ENCODE data around the gene CFAP97D2. TPM values are rescaled to one million over a fixed set of nuclear protein-coding genes. Genes with fewer than 3 reads are reported as not detected.

CFAP97D2 gene
- total and polyA plus RNA-seq, 2 donors (not counting 3 experiments of a cell fraction or from before 2014, with no cell fraction given): not detected

DNA sequence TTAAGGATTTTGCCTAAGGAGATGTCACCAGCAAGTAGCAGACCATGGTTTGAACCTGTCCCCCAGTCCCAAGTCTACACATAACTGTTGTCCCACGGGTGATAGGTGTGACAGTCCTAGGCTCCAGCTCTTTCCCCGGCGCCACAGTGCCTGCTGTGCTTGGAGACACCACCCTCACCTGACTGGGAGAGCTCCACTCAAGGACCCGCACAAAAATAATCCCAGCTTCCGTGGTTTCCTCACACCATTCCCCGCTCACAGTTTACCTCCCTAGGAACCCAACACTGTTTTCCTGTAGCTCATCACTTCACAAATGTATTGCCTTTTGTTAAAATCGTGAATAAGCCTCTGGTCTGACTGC is 26.8 kb upstream of the CFAP97D2 start:
- no peaks in the 10 kb centered on the region for H3K79me2 ChIP-seq (ENCODE audit: control insufficient read depth, insufficient read depth, low read length)
- no TSS peak for BruUV-seq (replicated peaks)
- H3K4me3 ChIP-seq (replicated peaks in 1 of 3; ENCODE audit: insufficient read depth in 1 of 3, low read depth in 1 of 3, low read length in 3 of 3): no peak overlapping the region
- no peaks in the 10 kb centered on the region for H3K36me3 ChIP-seq (ENCODE audit: control insufficient read depth in 2 of 2, extremely low read depth in 1 of 2, insufficient read depth in 2 of 2, low read length in 2 of 2)
- no peak overlapping the region for H3K27ac ChIP-seq (ENCODE audit: insufficient read depth, low read depth, low read length)
- no peak overlapping the region for H2AFZ ChIP-seq (ENCODE audit: low read depth, low read length)
- peaks cover 0 to 3% of the 10 kb centered on the region in 2 experiments for H3K27me3 ChIP-seq (ENCODE audit: control insufficient read depth in 2 of 2, insufficient read depth in 2 of 2, low read length in 2 of 2)
- TF ChIP-seq CTCF (IDR thresholded peaks at IDR 0.05; ENCODE audit: extremely low read depth in 1 of 2, insufficient read depth in 1 of 2, low read depth in 1 of 2, low read length in 2 of 2) (no peak), GATA2 (IDR thresholded peaks at IDR 0.05; ENCODE audit: insufficient read depth, insufficient read length, low read depth, low read length) (no peak), MYC (IDR thresholded peaks at IDR 0.05; ENCODE audit: low read depth, low read length) (no peak), POLR2AphosphoS5 (IDR thresholded peaks at IDR 0.05; ENCODE audit: insufficient read depth, low read depth, low read length) (no peak), POLR2A (IDR thresholded peaks at IDR 0.05; ENCODE audit: low read depth, low read length) (no peak), FOS (IDR thresholded peaks at IDR 0.05; ENCODE audit: borderline replicate concordance, insufficient read depth, low read length) (no peak), JUN (IDR thresholded peaks at IDR 0.05; ENCODE audit: borderline replicate concordance, insufficient read depth, insufficient read length, low read depth) (no peak)
- DNase-seq (ENCODE audit: low read depth, low spot score) (no peak), FAIRE-seq (no peak)
- POLR2A ChIA-PET: no interaction called here
- CTCF ChIA-PET: no interaction called here
- no peaks in the 10 kb centered on the region for H3K9me1 ChIP-seq (replicated peaks; ENCODE audit: control insufficient read depth, extremely low read depth, insufficient read depth, low read length)
- H3K4me2 ChIP-seq (ENCODE audit: insufficient read depth, low read length): no peak overlapping the region
- dilution Hi-C loops (cut with MboI; ENCODE audit: extremely low pct_ligation_motif_present, low sequenced_read_pairs) (no loop called here), intact Hi-C loops (cut with micrococcal nuclease) (no loop called here)
- H4K20me1 ChIP-seq (replicated peaks; ENCODE audit: control insufficient read depth, extremely low read depth, insufficient read depth, low read length): no peaks in the 10 kb centered on the region
- H3K9me3 ChIP-seq (replicated peaks; ENCODE audit: control insufficient read depth, insufficient read depth, low read length): no peaks in the 10 kb centered on the region
- H3K9ac ChIP-seq (replicated peaks; ENCODE audit: extremely low read depth, insufficient read depth, low read length): no peak overlapping the region
- H3K4me1 ChIP-seq (ENCODE audit: control insufficient read depth, extremely low read depth, insufficient read depth, low read length): no peaks in the 10 kb centered on the region

All from endothelial cell of umbilical vein (primary cell).